Fibroblast of skin of left biceps (primary cell): ENCODE results near the gene ADCY10.
"Not testable (repeated sequence)": the region's sequence is repeated elsewhere in the genome, so short reads cannot be mapped to it uniquely, and the experiment has no call there.

Experiments
- DNase-seq, 2 experiments: peaks; one replicate each; pipeline ENCODE4 v3.0.0-alpha.2; 2013; ENCODE audit warnings: low read depth in 2 of 2

The ADCY10 gene

GRCh38 chr1:167913895-167914496, at the start of gene ADCY10:
Gene ADCY10 (minus strand): TSS chr1:167914134. CDS start chr1:167905140, 8,994 bp downstream.
- no peak for DNase-seq

GRCh38 chr1:167957710-167958109, 43.8 kb upstream of the ADCY10 start:
- no peak for DNase-seq

- DNase-seq, result no peak
Observed at GRCh38 chr1:167955915-167956314, 42.0 kb upstream of the ADCY10 start.

GRCh38 chr1:167950569-167950968, 36.6 kb upstream of the ADCY10 start:
- DNase-seq, result no peak

GRCh38 chr1:167949785-167950184, 35.9 kb upstream of the ADCY10 start:
- DNase-seq, result no peak

- DNase-seq, result no peak
Observed at GRCh38 chr1:167947733-167948132, 33.8 kb upstream of the ADCY10 start.

- no peak for DNase-seq
Observed at GRCh38 chr1:167943541-167943940, 29.6 kb upstream of the ADCY10 start.

GRCh38 chr1:167940264-167940663, 26.3 kb upstream of the ADCY10 start:
- no peak for DNase-seq

- no peak for DNase-seq
Observed at GRCh38 chr1:167938080-167938636, 24.2 kb upstream of the ADCY10 start.

GRCh38 chr1:167937709-167938010, 23.7 kb upstream of the ADCY10 start:
- DNase-seq, result no peak

- DNase-seq, result peak in 1 of 2 experiments; percentile 43
Observed at GRCh38 chr1:167936930-167937708, 23.2 kb upstream of the ADCY10 start, which contains the start of gene MPC2. Gene MPC2 (minus strand): TSS chr1:167937072. CDS start chr1:167935841, 1,231 bp downstream.

- peak; percentile 96 to 97 for DNase-seq
Observed at GRCh38 chr1:167936068-167936929, 22.4 kb upstream of the ADCY10 start, which contains the start of gene DCAF6. Gene DCAF6 (plus strand): TSS chr1:167936683. CDS start chr1:167936912, 229 bp downstream.

GRCh38 chr1:167935216-167936067, 21.5 kb upstream of the ADCY10 start:
- DNase-seq, result no peak

GRCh38 chr1:167934426-167935215, 20.7 kb upstream of the ADCY10 start:
- no peak for DNase-seq

- DNase-seq, result no peak
Observed at GRCh38 chr1:167933788-167934187, 19.9 kb upstream of the ADCY10 start.

- no peak for DNase-seq
Observed at GRCh38 chr1:167929725-167930124, 15.8 kb upstream of the ADCY10 start.

- DNase-seq, result not testable (repeated sequence)
Observed at GRCh38 chr1:167928919-167929318, 15.0 kb upstream of the ADCY10 start.

- DNase-seq, result no peak
Observed at GRCh38 chr1:167928457-167928852, 14.5 kb upstream of the ADCY10 start.

- no peak for DNase-seq
Observed at GRCh38 chr1:167927046-167927754, 13.3 kb upstream of the ADCY10 start.
